Esophagus squamous epithelium (tissue), 5 donors: ENCODE data around the gene RPLP2. TPM values are rescaled to one million over a fixed set of nuclear protein-coding genes. Genes with fewer than 3 reads are reported as not detected.

Source experiments
- DNase-seq: peaks from one replicate; lab custom pipeline; 2025; lab: John Stamatoyannopoulos, UW
- H3K27ac ChIP-seq, 4 donors: fragments of 200-600 bp; sonication (generic); one replicate each; pipeline ENCODE4 v1.5.1; 2016 to 2019; ENCODE audit warnings: mild to moderate bottlenecking in 1 of 4
- H3K27me3 ChIP-seq, 4 donors: fragments of 200-600 bp; sonication (generic); 1 replicate in 3 of 4; 2 replicates in 1 of 4; pipeline versions ENCODE4 v1.5.1 to v1.6.0; 2017 to 2021; ENCODE audit warnings: antibody characterized with exemption in 1 of 4
- H3K36me3 ChIP-seq, 3 donors: fragments of 200-600 bp; sonication (generic); one replicate each; pipeline ENCODE4 v1.5.1; 2016 to 2019
- H3K4me1 ChIP-seq, 3 donors: fragments of 200-600 bp; sonication (generic); one replicate each; pipeline ENCODE4 v1.5.1; 2017 to 2019
- H3K4me3 ChIP-seq, 4 donors: fragments of 200-600 bp; sonication (generic); 1 replicate in 3 of 4; 2 replicates in 1 of 4; pipeline ENCODE4 v1.5.1; 2016 to 2019; ENCODE audit warnings: mild to moderate bottlenecking in 2 of 4, moderate library complexity in 1 of 4
- H3K9me3 ChIP-seq, 3 donors: fragments of 200-600 bp; sonication (generic); one replicate each; pipeline ENCODE4 v1.5.1; 2016 to 2019
- POLR2A ChIP-seq, 4 donors: fragments of 450-650 bp; IDR thresholded peaks; one replicate each; pipeline ENCODE4 v1.6.1; 2017; ENCODE audit warnings: antibody characterized with exemption in 4 of 4, mild to moderate bottlenecking in 4 of 4, moderate library complexity in 3 of 4
- WGBS, 2 donors: methylation state at CpG; one replicate each; pipeline ENCODE4 v1.1.5; 2018; 5-methylcytosine and 5-hydroxymethylcytosine counted together
- intact Hi-C: fragments of 100-400 bp; cut with DNase I; formaldehyde crosslinking; loops from one replicate; pipeline ENCODE4 v1.15.0; 2022
- total RNA-seq, 4 donors: library from RNA; depleted of rRNA; stranded (reverse); fragments of >200 nt; gene quantifications; one replicate each; pipeline ENCODE4 v1.1.0, GENCODE V29; 2016
- TF ChIP-seq, protein P1 (sequence below), 6 experiments: fragments of 450-650 bp in 4 of 6; fragments of 200-600 bp in 2 of 6; sonication (generic) in 2 of 6; IDR thresholded peaks; one replicate each; pipeline ENCODE4 v1.5.1; 2016 to 2019; ENCODE audit warnings: antibody characterized with exemption in 6 of 6, mild to moderate bottlenecking in 4 of 6, moderate library complexity in 4 of 6
- donor health status: DM: yes; HTN: yes; CAD: no.

Gene RPLP2
- total RNA-seq, 4 donors from 2014 or later, result 232 to 871 (median 490) TPM

DNA sequence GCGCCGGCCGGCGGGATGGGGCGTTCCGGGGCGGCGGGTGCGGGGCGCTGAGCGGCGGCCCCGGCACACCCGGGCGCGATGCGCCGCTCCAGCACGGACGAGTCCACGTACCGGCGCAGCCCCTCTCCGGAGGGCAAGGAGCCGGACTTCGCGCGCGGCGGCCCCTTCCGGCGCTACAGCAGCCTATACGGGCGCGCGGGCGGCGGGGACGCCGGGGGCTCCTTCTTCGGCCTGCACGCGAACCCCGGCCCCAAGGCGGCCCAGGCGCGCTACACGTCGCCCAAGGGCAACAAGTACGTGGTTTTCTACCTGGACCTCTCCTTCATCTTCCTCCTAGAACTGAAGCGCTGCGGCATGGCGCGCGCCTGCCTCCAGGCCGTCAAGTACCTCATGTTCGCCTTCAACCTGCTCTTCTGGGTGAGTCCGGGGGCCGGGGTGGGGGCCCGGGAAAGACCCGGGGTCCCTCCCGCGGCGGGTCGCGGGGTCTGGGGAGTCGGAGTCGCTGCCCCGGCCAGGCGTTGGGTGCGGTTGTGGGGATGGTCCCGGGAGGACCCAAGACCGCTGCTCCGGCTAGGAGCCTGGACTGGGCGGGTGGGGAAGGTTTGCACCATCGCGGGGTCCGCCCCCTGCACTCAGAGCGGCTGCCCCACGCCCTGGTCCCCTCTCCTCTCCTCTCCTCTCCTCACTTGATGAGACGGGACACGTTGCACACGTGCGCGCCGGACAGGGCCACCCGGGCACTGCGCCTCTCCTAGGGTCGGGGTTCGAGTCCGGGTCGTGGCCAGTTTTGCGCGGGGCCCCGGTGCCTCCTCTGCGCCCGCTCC is 40.4 kb downstream of the RPLP2 start:
- intact Hi-C loops, result loop anchor here (5.0 kb wide), 1 partner anchor 202 kb away; no protein-coding TSS in a partner anchor
- Histone ChIP-seq H3K27ac (peak overlapping the region in 1 of 4 donors; percentile 13), H3K27me3 (peaks cover 0 to 37% (median 3%) of the 10 kb centered on the region in 4 donors), H3K4me3 (peak overlapping the region in 3 of 4 donors; percentile 35 to 62 (median 46)), H3K9me3 (no peaks in the 10 kb centered on the region), H3K36me3 (no peaks in the 10 kb centered on the region), H3K4me1 (peaks cover 22 to 64% (median 39%) of the 10 kb centered on the region in 3 donors)
- no peak for TF ChIP-seq POLR2A (IDR thresholded peaks at IDR 0.05)
- TF ChIP-seq, protein P1, sequence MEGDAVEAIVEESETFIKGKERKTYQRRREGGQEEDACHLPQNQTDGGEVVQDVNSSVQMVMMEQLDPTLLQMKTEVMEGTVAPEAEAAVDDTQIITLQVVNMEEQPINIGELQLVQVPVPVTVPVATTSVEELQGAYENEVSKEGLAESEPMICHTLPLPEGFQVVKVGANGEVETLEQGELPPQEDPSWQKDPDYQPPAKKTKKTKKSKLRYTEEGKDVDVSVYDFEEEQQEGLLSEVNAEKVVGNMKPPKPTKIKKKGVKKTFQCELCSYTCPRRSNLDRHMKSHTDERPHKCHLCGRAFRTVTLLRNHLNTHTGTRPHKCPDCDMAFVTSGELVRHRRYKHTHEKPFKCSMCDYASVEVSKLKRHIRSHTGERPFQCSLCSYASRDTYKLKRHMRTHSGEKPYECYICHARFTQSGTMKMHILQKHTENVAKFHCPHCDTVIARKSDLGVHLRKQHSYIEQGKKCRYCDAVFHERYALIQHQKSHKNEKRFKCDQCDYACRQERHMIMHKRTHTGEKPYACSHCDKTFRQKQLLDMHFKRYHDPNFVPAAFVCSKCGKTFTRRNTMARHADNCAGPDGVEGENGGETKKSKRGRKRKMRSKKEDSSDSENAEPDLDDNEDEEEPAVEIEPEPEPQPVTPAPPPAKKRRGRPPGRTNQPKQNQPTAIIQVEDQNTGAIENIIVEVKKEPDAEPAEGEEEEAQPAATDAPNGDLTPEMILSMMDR (IDR thresholded peaks at IDR 0.05), result no peak
- 30% methylated on average over 2 of the region's 97 CpGs; no CpG with 5 or more reads in 1 of the 2 donors for WGBS, 2 donors
- DNase-seq, result no peak

DNA sequence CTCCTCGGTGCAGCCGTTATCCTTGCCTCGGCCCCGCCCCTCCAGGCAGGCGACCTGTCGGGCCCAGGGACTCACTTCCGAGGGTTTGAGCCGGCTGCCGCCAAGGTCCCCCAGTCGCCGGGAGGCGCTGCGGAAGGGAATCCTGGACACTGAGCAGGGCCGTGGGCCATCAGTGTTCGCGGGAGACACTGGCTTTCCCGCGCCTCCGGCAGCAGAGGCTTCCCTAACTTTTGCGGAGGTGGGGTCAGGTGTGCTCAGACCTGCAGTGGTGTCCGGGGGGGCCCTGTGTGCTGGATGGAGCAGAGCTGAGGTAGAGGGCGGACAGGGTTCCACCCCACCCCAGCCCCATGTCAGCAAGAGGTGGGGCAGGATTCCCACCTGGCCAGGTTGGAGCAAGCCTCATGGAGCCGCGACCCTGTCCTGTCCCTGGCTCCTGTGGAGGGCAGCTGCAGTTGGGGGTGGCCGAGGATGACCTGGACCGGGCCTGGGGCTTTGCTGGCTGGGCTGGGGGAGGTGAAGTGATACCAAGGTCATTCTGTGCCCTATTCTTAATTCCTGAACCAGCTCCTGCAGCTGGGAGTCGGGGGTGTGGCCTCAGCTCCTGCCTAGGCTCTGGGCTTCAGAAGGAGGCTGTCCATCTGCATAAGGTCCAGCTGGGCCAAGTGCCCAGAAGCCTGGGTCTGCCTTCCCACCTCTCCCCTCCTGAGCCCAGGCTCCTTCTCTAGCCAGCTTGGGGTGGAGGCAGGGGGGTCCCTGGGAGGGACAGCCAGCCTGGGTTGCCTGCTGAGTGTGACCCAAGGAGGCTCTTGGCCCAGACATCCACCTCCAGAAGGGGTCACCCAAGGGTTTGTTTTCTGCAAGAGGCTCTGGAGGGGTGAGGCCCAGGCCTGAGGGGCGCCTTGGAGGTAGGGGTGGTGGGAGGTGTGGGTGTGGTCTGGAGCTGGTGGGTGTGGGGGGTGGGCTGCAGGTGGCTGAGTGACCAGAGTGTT is 41.3 kb downstream of the RPLP2 start:
- H3K9me3 ChIP-seq, result no peaks in the 10 kb centered on the region
- H3K36me3 ChIP-seq, result no peaks in the 10 kb centered on the region
- intact Hi-C loops, result no loop called here
- TF ChIP-seq, protein P1 (IDR thresholded peaks at IDR 0.05), result no peak
- TF ChIP-seq POLR2A (IDR thresholded peaks at IDR 0.05), result no peak
- peaks cover 0 to 37% (median 3%) of the 10 kb centered on the region in 4 donors for H3K27me3 ChIP-seq
- DNase-seq, result no peak
- H3K27ac ChIP-seq, result no peak overlapping the region
- no CpG with 5 or more reads among the region's 28 CpGs for WGBS, 2 donors
- H3K4me3 ChIP-seq, result no peak overlapping the region
- H3K4me1 ChIP-seq, result peaks cover 22 to 56% (median 30%) of the 10 kb centered on the region in 3 donors

DNA sequence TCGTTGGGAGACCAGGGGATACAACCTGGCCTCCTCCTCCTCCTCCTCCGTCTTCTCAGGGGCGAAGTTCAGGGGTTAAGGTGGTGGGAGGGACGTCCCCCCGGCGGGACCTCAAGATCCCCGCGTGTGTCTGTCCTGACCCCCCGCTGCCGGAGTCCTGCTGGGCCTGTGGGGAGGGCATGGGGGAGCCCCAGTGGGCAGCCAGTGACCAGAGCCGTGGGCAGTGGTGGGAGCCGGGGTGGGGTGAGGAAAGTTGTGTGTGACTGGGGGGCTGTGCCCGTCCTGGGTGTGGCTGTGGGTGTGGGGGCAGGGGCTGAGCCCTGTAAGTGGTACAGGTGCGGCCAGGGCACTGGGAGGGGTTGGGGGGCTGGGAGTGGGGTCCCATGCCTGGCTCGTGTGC is 43.0 kb downstream of the RPLP2 start:
- DNase-seq, result no peak
- intact Hi-C loops, result no loop called here
- no peaks in the 10 kb centered on the region for H3K9me3 ChIP-seq
- TF ChIP-seq POLR2A (IDR thresholded peaks at IDR 0.05), result no peak
- TF ChIP-seq, protein P1 (IDR thresholded peaks at IDR 0.05), result no peak
- 85 to 100% methylated on average over 2 to 12 of the region's 15 CpGs for WGBS, 2 donors
- no peak overlapping the region for H3K4me3 ChIP-seq
- peaks cover 19 to 50% (median 22%) of the 10 kb centered on the region in 3 donors for H3K4me1 ChIP-seq
- no peak overlapping the region for H3K27ac ChIP-seq
- H3K27me3 ChIP-seq, result peaks cover 0 to 33% (median 3%) of the 10 kb centered on the region in 4 donors
- H3K36me3 ChIP-seq, result no peaks in the 10 kb centered on the region

DNA sequence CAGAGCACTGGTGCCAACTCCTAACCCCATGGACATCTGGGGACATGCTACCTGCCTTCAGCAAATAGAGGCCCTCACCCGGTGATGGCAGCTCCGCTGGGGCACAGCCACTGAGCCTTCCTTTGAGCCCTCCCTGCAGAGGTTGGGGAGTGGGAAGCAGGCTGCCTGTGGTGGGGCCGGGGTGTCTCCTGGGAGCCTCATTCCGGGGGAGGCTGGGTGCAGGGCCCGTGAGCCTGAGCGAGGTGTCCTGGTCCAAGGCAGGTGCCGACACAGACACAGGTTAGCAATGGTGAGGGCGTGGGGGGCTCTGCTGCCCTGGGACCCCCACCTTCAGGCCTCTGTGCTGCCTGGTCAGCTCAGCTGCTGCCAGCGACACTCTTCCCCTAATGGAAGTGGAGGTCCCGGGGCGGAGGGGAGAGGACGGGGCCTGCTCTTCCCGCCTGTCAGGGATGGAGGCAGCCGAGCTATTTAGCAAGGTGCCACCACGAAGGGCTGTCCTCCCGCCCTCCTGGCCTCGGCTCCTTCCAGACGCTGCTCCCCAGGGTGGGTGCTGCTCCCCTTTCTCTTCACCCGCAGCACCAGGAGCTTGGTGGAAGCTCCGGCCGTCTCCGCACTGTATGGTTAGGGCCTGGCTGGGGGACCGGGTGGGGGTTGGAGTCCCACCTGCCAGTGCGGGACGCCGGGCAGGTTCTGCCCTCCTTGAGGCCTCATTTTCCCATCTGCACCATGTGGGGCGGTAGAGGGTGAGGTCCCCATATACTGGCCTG is 44.1 kb downstream of the RPLP2 start:
- no peak for TF ChIP-seq POLR2A (IDR thresholded peaks at IDR 0.05)
- TF ChIP-seq, protein P1 (IDR thresholded peaks at IDR 0.05), result no peak
- H3K4me3 ChIP-seq, result no peak overlapping the region
- no peaks in the 10 kb centered on the region for H3K9me3 ChIP-seq
- 98% methylated on average over 7 of the region's 27 CpGs; no CpG with 5 or more reads in 1 of the 2 donors for WGBS, 2 donors
- no peak for DNase-seq
- peaks cover 8 to 50% (median 16%) of the 10 kb centered on the region in 3 donors for H3K4me1 ChIP-seq
- peaks cover 0 to 22% (median 2%) of the 10 kb centered on the region in 4 donors for H3K27me3 ChIP-seq
- H3K36me3 ChIP-seq, result no peaks in the 10 kb centered on the region
- no peak overlapping the region for H3K27ac ChIP-seq
- intact Hi-C loops, result no loop called here
